CD4-positive, alpha-beta T cell treated with Interferon gamma for 1 hour (primary cell): Measurements from ENCODE around the gene NMNAT1.
"Not testable (repeated sequence)": the region's sequence is repeated elsewhere in the genome, so short reads cannot be mapped to it uniquely, and the experiment has no call there.

Experiments used
- DNase-seq: peaks from one replicate; pipeline ENCODE4 v3.0.0-alpha.2; 2020

Gene NMNAT1

DNA sequence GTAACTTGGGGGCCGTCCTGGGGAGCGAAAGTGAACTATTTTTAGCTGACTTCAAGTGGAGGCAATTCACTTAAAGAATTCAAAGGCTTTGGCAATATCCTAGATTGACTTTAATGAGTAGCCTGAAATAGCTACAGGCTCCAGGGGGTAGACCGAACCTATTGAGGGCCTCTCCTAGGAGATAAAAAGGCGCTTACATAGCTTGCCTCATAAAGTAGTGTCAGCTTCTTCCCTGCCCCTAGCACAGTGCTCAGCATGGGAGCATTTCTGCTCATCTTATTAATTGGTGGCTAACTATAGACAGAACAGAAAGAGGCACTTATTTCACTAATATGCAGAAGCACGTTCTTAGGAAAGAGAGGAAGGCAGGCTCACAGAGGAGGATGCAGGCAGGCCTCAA lies 20.9 kb upstream of the NMNAT1 start:
- no peak for DNase-seq

DNA sequence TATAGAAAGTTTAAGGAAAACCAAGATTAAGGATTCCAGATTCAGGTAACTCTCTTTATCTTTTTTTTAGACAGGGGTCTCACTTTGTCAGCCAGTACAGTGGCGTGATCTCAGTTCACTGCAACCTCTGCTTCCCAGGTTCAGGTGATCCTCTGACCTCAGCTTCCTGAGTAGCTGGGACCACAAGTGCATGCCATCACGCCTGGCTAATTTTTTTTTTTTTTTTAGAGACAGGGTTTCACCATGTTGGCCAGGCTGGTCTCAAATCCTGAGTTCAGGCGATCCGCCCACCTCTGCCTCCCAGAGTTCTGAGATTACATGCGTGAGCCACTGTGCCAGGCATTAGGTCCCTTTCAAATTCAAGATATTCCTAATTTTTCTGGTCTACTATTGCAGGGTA lies 16.0 kb upstream of the NMNAT1 start:
- no peak for DNase-seq

DNA sequence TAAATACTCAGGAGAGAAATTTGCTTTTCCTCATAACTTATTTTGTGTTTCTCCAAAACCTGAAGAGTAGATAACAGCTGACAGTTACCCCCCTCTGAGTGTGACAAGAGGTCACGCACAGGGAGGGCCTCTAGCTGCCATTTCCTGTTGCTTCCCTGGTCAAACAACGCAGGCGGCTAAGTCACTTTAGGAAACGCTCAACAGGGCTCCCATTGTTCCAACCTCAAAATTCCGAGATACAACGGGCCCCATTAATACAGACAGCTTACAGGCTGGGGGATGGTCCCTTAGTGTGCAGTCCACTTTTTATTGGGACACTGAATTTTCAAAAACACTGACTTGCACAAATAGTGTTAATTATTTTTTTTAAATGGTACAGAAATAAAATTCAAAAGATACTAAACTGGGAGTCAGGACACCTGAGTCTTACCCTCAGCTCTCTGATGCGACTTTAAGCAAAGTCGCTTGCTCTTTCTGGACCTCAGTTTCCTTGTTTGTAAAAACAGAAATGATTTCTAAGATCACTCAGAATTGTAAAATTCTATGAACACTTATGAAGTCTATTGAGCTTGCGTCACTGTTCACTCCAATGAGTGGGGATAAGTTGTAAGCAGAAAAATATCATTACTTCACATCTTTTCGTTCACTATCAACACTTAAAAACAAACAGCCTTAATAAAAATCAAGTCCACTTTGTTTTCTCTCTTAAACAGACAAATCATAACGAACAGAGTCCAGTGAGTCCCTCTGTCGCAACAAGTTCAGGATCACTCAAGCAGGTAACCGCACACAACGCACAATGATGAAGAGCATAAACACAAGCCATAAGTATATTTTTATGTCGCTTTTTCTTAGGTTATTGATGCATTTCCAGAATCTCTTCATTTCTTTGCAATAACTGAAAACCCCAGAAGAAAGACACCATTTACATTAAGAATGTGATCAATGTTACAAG lies 13.6 kb upstream of the NMNAT1 start:
- DNase-seq = no peak

DNA sequence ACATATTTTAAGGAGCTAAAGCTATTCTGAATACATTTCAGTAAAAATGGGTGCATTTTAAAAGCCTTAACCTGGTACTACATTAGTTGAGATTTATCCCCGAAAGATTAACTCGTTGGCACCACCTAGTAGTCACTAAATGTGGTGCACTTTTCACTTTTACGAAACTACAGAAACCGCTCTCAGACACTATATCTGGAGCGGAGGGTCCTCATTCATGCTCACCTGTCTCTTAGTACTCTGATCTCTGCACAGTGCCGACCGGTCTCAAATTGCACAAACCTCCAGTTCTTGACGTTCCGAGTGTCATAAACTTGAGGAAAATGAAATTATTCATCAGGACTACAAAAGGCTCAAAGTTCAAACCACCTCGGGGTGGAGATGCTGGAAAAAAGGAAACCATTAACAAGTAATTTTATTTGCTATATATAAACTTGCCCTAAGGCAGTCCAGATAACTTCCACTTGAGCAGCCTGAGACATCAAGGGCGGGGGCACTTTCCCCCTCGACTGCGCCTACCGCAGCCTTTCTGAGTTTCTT lies 806 bp upstream of the NMNAT1 start:
- DNase-seq = no peak

DNA sequence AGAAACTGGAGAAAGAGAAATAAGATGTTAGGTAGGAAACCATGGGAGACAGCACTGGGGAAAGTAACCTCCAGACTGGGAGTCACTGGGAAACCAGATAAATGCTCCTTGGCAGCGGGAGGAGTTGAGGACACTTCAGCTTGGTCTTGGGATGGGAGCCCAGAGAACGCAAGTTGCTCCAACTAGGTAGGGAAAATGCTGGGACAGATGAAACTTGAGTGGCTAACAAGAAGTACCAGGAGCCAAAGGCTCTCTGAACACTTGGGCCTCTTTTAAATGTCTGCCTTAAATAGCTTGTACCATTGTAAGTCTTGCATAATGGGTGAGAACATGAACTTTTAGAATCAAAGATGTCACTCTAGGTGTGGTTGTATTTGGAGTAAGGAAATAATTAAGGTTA lies 3.0 kb downstream of the NMNAT1 start:
- no peak for DNase-seq

DNA sequence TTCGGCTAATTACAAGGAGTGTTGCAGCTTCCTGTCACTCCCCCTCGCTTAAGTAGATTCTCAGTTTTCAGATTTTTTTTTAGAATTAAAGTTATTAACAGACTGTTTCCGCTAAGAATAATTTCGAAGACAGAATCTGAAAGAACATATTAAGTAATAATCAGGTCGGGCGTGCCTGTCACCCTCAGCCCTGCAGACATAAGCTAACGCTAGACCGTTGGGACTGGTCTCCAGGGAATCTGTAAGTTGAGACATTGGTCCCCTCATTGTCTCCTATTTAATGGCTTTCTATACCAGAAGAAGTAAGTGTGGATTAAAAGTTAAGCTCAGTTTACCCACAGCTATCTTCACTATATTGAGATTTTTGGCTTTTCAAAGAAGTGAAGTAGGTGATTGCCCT lies 14.5 kb downstream of the NMNAT1 start:
- DNase-seq = no peak

DNA sequence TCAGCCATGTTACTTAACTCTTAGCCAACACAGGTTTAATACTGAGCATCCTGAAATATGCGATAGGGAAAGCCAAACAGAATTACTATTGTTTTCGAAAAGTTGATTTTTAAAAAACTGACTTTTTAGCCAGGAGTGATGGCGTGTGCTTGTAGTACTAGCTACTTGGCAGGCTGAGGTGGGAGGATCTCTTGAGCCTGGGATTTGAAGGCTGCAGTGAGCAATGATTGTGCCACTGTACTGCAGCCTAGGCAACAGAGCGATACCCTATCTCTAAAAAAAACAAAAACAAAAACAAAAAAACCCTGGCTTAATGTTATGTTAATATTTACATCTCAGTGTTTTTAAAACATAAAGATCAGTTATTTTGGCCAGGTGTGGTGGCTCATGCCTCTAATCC lies 16.7 kb downstream of the NMNAT1 start:
- no peak for DNase-seq

DNA sequence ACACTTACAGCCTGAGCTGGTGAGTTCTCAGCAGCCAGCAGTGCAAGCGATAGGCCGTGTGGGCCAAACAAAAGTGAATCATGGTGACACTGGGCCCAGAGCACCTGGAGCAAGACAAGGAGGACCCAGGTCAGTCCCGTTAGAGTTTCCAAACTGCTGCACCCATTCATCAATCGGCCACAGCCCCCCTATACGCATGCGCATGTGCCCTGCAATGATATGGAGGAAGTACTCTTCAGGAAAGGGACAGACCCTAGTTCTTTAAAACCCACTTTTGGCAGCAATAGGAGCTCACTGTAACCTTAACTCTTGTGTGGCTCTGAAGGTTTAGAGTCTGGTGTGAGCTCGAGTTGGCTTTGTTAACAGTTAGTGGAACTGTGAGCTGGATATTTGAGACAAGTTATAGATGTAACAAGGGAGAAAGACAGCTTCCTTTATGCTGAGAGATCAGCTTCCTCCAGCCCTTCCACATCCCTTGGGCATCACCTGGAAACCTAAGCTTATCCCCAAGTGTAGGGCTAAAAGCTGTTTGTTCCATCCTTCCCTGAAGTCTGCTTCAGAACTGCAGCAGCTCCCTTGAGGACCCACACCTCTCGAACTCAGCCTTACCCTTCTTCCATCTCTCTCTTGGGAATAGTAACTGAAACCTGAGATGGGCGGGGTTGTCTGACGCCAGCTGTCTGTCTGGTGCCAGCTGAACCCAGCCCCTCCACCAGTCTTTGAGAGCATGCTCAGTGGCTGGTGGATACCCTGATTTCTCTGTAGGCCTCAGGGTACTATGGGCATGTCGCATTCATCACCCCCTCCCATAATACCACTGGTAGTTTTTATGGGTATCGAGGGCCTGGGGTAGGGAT lies 17.7 kb downstream of the NMNAT1 start:
- peak; percentile 41 for DNase-seq

DNA sequence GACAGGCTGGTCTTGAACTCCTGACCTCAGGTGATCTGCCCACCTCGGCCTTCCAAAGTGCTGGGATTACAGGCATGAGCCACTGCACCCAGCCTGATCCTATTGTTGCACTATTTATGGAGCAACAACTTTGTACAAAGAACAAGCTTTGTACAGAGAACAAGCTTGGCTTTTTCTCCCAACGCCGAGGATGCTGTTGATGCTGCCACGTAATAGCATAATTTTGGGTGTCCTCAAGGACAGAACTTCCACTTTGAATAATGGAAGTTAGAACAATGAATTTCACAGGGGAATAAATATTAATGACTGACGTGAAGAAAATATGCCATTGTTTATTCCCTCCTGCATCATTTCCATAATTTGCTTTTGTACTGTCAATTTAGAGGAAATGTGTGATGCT lies 41.0 kb downstream of the NMNAT1 start:
- no peak for DNase-seq

DNA sequence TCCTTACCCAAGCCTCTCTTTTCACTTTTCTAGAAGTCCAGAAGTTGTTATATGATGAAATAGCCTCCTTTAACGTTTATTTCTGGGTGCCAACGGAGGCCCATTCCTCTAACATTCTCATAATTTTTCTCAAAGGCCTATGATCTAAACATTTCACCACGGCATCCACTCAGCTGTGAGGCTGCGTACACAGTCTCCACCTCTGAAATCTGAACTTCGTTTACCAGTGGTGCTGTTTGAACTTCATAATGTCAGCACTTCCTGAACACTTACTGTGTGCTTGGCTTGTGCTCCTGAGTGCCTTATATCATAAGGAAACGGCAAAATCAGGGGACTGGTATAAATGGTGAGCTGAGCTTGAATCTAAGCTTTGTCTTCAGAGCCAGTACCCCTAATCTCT lies 41.7 kb downstream of the NMNAT1 start:
- no peak for DNase-seq

DNA sequence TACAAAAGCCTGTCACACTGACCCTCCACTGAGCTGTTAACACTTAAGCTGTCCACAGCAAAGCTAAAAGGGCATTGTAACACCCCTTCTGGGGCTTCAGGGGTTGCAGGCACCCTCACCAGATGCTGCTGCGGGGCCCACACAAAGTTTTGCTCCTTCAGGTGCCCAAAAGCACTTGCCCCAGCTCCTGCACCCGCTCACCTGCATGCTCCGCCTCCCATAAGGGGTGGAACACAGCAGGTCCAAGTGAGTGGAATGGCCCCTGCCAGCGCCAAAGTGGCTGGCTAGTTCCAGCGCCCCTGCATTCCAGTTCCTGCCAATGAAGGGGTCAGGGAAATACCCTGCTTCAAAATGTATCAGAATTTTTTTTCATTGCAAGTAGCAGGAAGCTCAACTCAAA lies 46.5 kb downstream of the NMNAT1 start:
- DNase-seq = no peak

DNA sequence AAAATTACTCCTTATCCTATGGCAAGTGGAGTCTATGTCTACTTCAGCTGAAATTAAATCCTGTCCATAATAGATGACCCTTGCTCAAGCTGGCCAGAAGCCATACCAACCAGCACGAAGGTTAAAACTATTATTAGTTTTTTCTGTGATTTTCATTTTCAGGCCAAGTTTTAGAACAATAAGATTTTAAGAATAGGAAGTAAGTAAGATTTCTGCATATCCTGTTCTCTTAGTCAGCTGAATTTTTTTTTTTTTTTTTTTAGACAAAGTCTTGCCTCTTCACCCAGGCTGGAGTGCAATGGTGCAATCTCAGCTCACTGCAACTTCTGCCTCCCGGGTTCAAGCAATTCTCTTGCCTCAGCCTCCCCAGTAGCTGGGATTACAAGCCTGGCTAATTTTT lies 47.7 kb downstream of the NMNAT1 start:
- DNase-seq = peak; percentile 19

DNA sequence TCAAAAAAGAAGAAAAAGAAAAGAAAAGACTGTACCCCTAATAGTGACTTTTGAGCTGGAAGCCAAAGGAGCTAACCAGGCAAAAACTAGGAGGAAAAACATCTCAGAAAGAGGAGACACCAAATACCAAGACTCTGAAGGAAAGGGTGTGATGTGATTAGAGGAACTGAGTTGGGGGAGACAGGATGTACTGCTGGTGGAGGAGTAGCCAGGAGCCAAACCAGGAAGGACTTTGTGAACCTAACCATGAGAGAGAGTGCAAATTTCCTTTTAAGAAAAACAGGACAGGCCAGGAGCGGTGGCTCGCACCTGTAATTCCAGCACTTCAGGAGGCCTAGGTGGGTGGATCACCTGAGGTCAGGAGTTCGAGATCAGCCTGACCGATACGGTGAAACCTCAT lies 49.6 kb downstream of the NMNAT1 start:
- DNase-seq = no peak

DNA sequence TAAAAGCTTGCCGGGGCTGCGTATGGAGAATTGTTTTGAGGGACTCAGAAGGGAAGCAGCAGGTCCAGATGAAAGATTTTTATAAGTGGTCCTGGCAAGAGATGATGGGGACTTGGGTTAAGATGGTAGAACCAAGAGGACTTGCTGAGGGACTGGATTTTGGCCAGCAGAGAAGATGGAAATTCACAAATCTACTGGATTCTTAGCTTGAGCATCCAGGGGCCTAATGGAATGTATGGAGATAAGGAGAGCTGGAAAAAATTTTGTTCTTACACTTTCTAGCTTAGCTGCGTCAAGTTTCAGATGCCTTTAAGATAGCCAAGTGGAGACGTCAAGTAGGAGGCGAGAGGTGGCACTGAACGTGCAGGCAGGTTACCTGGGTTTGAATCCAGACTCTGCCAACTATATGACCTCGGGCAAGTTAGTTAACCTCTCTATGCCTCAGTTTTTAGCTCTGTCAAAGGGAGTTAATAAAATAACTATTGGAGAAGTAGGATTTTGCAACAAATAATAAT lies 50.3 kb downstream of the NMNAT1 start:
- no peak for DNase-seq

DNA sequence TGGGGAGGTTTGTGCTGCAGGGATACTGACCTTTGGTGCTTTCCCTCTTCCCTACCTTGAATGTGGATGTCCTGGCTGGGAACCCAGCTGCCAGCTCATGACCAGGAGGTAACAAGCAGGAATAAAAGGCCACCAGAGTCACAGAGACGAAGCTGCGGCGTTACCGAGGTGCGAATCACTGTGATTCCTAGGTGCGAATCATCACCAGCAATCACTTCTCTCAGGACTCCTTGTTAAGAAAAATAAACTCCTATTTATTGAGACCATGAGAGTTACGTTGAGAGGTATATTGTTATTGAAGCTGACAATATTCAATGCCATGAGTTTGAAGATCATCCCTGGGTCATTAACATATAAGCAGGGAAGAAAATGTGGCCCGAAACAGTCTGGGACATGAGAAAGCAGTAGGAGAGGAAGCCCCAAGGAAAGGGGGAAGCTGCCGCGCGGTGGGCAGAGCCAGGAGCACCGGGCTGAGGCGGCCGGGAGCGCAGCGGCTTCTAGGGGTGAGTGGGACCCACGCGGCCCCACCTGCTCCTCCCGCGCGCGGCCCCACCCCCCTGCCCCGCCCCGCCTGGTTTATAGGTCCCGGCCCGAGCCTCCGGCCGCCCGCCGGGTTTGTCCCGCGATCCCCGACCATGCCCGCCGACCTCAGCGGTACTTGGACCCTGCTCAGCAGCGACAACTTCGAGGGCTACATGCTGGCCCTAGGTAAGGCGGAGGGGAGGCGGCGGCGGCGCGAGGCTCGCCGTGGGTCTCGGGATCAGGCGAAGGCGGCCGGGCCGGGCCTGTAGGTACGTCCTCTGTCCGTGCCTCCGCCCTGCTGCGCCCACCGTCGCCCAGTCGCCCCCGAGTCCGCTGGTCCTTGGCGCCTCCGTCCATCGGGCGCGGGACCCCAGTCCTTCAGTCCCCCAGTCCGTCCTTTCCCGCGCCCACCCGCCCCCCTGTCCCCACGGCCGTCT lies 53.6 kb downstream of the NMNAT1 start, which contains the start of gene RBP7:
Gene RBP7 (plus strand): TSS at position 605 of the 959 bp plus-strand sequence. CDS start 31 bp downstream, at position 636.
- peak; percentile 10 for DNase-seq

DNA sequence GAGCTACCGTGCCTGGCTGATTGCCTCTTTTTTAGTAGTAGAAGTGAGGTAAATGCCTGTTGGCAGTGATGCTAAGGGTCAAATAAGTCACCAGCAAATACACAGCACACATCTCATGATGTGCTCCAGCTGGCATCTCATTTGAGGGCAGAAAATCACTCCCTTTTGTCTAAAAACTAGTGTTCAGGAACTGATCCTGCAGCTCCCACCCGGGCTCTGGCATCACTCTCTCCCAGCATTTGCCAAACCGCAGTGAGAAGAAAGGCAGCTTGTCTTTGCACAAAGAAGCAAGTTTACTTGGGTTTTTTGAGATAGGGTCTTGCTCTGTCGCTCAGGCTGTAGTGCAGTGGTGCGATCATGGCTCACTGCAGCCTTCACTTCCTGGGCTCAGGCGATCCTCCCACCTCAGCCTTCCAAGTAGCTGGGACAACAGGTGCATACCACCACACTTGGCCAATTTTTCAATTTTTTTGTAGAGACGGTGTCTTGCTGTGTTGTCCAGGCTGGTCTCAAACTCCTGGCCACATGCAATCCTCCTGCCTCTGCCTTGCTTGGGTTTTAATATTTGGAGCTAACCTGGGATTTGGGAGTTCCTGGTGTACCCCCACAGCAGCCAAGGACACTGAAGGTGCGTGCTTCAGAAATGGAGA lies 57.9 kb downstream of the NMNAT1 start:
- no peak for DNase-seq

DNA sequence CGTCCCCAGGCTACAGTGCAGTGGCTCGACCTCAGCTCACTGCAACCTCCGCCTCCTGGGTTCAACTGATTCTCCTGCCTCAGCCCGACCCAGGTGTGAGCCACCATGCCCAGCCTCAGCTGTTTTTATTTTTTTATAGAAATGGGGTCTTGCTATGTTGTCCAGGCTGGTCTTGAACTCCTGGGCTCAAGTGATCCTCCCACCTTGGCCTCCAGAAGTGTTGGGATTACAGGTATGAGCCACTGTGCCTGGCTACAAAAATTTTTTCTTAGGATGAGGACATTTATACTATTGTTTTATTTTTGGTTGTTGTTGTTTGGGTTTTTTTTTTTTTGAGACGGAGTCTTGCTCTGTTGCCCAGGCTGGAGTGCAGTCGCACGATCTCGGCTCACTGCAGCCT lies 62.0 kb downstream of the NMNAT1 start:
- not testable (repeated sequence) for DNase-seq

DNA sequence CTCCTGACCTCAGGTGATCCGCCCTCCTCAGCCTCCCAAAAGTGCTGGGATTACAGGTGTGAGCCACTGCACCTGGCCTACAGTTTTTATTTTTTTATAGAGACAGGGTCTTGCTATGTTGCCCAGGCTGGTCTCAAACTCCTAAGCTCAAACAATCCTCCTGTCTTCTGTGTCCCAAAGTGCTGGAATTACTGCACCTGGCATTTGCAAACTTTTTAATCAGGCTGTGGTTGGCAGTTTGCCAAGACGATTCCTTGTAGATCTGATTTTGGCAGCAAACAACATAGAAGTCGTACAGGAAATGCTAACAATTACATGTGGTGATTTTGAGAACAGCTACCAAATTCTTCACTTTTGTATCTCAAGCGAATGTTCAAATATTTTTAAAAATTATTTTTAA lies 63.9 kb downstream of the NMNAT1 start:
- no peak for DNase-seq

DNA sequence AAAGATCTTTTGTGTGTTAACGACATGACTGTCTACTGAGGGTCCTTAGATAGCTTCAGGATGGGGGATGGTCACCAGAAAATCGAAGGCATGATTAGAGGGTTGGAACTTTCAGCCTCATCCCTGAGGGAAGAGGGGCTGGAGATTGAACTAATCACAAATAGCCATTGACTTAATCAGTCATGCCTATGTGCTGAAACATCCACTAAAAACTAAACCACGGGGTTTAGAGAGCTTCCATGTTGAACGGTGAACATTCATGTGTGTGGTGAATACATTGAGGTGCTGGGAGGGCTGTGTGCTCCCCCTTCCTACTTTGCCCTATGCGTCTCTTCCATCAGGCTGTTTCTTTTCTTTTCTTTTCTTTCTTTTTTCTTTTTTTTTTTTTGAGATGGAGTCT lies 70.7 kb downstream of the NMNAT1 start:
- DNase-seq = no peak

DNA sequence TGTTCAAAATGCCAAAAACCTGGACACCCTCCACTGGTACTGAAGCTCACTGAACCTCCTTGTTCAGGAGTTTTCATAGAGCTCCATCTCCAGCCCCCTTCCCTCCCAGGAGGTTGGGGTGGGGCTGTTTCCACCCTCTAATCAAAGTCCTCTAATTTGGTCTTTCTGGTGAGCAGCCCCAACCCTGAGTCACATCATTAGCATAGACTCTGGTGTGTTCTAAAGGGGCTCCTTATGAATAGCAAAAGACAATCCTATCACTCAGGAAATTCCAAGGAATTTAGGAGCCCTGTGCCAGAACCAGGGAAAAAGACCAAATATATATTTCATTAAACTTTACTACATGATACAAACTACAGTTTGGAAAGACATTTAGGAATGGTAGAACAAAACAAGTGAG lies 76.3 kb downstream of the NMNAT1 start:
- no peak for DNase-seq

DNA sequence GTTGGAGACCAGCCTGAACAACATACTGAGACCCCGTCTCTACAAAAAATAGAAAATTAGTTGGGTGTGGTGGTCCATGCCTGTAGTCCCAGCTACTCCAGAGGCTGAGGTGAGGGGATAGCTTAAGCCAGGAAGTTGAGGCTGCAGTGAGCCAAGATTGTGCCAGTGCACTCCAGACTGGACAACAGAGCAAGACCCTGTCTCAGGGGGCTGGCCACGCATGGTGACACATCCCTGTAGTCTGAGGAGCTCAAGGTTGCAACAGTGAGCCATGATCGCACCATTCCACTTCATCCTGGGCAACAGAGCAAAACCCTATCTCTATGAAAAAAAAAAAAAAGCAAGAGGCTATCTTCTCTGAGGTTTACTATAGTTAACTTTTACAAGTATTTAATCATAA lies 76.8 kb downstream of the NMNAT1 start:
- no peak for DNase-seq

DNA sequence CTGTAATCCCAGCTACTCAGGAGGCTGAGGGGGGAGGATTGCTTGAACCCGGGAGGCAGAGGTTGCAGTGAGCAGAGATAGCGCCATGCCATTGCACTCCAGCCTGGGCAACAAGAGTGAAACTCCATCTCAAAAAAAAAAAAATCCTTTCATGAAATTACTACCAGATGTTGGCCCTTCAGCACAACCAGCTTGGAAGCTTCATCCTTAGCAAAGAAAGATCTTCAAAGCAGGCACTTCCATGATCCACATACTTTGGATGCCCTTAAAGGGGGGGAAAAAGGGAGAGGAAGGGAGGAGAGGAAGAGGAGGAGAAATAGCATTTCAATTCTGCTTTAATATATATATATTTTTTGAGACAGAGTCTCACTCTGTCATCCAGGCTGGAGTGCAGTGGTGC lies 77.4 kb downstream of the NMNAT1 start:
- DNase-seq = not testable (repeated sequence)
